ENCODE measurements around the gene PEAK3. TPM values are rescaled to one million over a fixed set of nuclear protein-coding genes. Genes with fewer than 3 reads are reported as not detected.
A peak's percentile ranks its signal among the peaks of the same experiment; 100 is the strongest.

The PEAK3 gene
- total and polyA plus RNA-seq, 12 donors, result 0.05 to 3.2 (median 1.2) TPM; not detected in 1

DNA sequence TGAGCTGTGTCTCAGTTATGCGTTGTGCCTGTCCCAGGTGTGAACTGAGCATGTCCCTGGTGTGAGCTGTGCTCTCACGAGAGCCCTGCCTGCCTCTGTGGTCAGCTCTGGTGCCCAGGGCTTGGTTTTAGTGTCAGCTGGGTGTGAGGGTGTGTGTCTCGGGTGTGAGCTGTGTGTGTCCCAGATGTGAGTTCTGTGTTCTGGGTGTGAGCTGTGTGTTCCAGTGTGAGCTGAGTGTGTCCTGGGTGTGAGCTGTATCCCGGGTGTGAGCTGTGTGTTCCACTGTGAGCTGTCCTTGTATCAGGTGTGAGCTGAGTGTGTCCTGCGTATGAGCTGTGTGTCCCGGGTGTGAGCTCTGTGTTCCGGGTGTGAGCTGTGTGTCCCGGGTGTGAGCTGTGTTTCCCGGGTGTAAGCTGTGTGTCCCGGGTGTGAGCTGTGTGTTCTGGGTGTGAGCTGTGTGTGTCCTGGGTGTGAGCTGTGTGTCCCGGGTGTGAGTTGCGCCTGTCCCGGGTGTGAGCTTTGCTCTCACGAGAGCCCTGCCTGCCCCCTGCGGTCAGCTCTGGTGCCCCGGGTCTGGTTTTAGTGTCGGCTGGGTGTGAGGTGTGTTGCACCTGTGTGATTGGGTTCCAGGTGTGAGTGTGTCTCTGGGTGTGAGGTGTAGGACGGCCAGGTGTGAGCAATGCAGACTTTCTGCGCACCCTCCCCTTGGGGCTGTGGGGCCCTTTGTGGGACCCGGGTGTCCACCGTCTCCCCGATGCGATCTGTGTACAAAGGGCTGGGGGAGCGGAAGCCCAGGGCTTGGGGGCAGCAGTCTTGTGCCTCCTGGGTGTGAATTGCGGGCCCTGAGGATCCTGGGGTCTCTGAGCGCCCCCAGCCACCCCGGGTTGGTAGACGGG is 7.1 kb upstream of the PEAK3 start:
- H3K27me3 ChIP-seq, result peaks cover 40% of the 10 kb centered on the region
- DNase-seq, result no peak
- intact Hi-C loops (cut with DNase I), result loop anchor here in 1 of 2 donors (10.0 kb wide), 1 partner anchor 96 kb away; no protein-coding TSS in a partner anchor
- TF ChIP-seq, protein P1, sequence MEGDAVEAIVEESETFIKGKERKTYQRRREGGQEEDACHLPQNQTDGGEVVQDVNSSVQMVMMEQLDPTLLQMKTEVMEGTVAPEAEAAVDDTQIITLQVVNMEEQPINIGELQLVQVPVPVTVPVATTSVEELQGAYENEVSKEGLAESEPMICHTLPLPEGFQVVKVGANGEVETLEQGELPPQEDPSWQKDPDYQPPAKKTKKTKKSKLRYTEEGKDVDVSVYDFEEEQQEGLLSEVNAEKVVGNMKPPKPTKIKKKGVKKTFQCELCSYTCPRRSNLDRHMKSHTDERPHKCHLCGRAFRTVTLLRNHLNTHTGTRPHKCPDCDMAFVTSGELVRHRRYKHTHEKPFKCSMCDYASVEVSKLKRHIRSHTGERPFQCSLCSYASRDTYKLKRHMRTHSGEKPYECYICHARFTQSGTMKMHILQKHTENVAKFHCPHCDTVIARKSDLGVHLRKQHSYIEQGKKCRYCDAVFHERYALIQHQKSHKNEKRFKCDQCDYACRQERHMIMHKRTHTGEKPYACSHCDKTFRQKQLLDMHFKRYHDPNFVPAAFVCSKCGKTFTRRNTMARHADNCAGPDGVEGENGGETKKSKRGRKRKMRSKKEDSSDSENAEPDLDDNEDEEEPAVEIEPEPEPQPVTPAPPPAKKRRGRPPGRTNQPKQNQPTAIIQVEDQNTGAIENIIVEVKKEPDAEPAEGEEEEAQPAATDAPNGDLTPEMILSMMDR (IDR thresholded peaks at IDR 0.05), result no peak
- TF ChIP-seq POLR2A (IDR thresholded peaks at IDR 0.05), result no peak
- peaks cover 0 to 18% of the 10 kb centered on the region in 2 donors for H3K4me1 ChIP-seq (replicated peaks in 1 of 2)
- no peaks in the 10 kb centered on the region for H3K9me3 ChIP-seq (replicated peaks in 1 of 3)
- H3K36me3 ChIP-seq (replicated peaks in 1 of 2), result no peaks in the 10 kb centered on the region
- peak overlapping the region in 1 of 5 donors; percentile 80 for H3K27ac ChIP-seq
- H3K4me3 ChIP-seq, result peak overlapping the region in 1 of 4 donors; percentile 47
- WGBS, 4 donors, result 42 to 67% (median 47%) methylated on average over 11 to 28 of the region's 28 CpGs

DNA sequence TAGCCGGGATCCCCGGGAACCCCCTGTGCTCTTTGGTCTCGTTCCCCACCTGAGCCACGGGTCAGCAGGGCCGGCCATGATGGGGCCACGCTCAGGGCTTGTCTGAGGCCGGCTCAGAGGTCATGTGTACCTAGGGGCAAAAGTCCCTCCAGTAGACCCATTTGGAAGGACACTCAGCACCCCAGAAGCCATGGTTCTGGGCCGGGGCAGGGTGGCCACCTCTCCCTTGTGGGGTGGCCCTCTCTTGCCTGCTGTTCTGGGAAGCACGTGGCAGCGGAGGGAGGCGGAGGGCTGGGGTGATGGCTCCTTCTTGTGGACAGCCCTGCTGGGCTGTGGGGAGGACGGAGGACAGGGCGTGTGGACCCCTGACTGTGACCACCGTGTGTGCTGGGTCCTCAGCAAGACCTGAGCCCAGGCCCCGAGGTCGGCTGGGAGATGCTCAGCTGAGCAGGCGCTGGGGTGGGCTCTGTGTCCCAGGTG is 6.4 kb upstream of the PEAK3 start:
- intact Hi-C loops (cut with DNase I), result loop anchor here in 1 of 2 donors (10.0 kb wide), 1 partner anchor 96 kb away; no protein-coding TSS in a partner anchor
- H3K27me3 ChIP-seq, result peaks cover 40% of the 10 kb centered on the region
- H3K9me3 ChIP-seq (replicated peaks in 1 of 3), result no peaks in the 10 kb centered on the region
- no peaks in the 10 kb centered on the region for H3K36me3 ChIP-seq (replicated peaks in 1 of 2)
- WGBS, 4 donors, result 77 to 87% (median 80%) methylated on average over 5 to 17 of the region's 17 CpGs
- H3K27ac ChIP-seq, result no peak overlapping the region
- DNase-seq, result no peak
- no peak for TF ChIP-seq POLR2A (IDR thresholded peaks at IDR 0.05)
- TF ChIP-seq, protein P1 (IDR thresholded peaks at IDR 0.05), result no peak
- H3K4me1 ChIP-seq (replicated peaks in 1 of 2), result peaks cover 0 to 18% of the 10 kb centered on the region in 2 donors
- no peak overlapping the region for H3K4me3 ChIP-seq

DNA sequence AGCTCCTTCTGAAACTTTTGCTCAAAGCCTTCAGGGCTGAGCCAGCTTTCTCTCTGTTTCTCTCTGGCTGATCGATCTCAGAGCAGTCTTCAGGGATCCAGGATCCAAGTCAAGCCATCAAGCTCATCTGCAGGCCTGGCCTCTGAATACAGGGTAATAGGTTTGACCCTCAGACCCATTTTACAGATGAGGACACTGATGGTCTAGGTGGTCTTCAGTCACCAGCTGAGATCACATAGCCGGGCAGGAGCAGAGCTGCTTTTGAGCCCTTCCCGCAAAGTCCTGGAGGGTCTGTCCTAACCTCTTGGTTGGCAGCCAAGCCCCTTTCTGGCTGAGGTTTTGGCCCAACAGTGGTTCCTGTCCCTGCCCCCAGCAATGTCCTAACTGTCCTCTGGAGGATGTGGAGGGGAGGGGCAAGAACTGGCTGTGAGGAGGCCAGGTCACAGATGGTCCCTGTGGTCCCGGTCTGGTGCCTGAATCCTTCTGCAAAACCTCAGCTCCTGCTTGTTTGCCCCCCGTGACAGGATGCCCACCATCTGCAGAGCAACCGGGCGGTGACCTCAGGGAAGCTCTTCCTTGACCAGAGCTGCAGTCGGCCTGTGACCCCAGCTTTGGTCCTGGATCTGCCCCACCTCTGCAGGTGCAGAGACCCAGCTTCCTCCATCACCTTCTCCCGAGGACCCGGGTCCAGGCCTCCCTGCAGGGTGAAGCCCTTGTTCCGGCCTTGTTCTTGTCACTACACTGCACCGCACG is 5.8 kb upstream of the PEAK3 start:
- Histone ChIP-seq H3K9me3 (replicated peaks in 1 of 3) (no peaks in the 10 kb centered on the region), H3K27me3 (peaks cover 40% of the 10 kb centered on the region), H3K27ac (no peak overlapping the region), H3K4me3 (no peak overlapping the region), H3K36me3 (replicated peaks in 1 of 2) (no peaks in the 10 kb centered on the region), H3K4me1 (replicated peaks in 1 of 2) (peaks cover 0 to 18% of the 10 kb centered on the region in 2 donors)
- no peak for DNase-seq
- intact Hi-C loops (cut with DNase I), result loop anchor here in 1 of 2 donors (10.0 kb wide), 1 partner anchor 97 kb away; no protein-coding TSS in a partner anchor
- WGBS, 4 donors, result 73 to 86% (median 79%) methylated on average over 7 to 13 of the region's 13 CpGs
- TF ChIP-seq POLR2A (IDR thresholded peaks at IDR 0.05), result no peak
- TF ChIP-seq, protein P1 (IDR thresholded peaks at IDR 0.05), result no peak
